ENCODE results near the gene ITGBL1.

The ITGBL1 gene

DNA sequence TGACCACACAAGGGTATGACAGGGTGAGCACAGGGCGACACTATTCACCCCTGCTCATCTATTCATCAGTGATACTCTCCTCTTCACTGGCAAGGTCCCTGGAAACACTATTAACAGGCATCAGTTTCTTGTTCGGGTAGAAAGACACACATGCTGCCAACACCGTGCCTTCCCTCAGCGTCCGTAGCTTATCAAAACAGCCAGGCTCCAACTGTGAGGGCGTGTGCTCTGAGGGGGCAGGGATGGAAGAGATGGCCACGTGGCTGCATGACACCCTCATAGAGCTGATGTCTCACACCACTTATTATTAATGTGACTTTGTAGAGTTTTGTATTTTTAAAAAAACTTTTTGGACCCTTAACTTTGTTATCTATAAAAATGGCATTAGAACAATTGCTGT, 160.3 kb downstream of the ITGBL1 start:
- POLR2A ChIA-PET, result no interaction called here
- H3K4me3 ChIP-seq (ENCODE audit: low read depth, low read length), result no peak overlapping the region
- DNase-seq (ENCODE audit: low read depth, low spot score), result no peak
- TF ChIP-seq, protein P1, sequence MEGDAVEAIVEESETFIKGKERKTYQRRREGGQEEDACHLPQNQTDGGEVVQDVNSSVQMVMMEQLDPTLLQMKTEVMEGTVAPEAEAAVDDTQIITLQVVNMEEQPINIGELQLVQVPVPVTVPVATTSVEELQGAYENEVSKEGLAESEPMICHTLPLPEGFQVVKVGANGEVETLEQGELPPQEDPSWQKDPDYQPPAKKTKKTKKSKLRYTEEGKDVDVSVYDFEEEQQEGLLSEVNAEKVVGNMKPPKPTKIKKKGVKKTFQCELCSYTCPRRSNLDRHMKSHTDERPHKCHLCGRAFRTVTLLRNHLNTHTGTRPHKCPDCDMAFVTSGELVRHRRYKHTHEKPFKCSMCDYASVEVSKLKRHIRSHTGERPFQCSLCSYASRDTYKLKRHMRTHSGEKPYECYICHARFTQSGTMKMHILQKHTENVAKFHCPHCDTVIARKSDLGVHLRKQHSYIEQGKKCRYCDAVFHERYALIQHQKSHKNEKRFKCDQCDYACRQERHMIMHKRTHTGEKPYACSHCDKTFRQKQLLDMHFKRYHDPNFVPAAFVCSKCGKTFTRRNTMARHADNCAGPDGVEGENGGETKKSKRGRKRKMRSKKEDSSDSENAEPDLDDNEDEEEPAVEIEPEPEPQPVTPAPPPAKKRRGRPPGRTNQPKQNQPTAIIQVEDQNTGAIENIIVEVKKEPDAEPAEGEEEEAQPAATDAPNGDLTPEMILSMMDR (IDR thresholded peaks at IDR 0.05; ENCODE audit: insufficient read depth, low read length, missing control alignments), result no peak
- CTCF ChIA-PET, result no interaction called here

GRCh38 chr13:101614491-101614890, 162.0 kb downstream of the ITGBL1 start:
- TF ChIP-seq, protein P1 (IDR thresholded peaks at IDR 0.05; ENCODE audit: insufficient read depth, low read length, missing control alignments), result no peak

DNA sequence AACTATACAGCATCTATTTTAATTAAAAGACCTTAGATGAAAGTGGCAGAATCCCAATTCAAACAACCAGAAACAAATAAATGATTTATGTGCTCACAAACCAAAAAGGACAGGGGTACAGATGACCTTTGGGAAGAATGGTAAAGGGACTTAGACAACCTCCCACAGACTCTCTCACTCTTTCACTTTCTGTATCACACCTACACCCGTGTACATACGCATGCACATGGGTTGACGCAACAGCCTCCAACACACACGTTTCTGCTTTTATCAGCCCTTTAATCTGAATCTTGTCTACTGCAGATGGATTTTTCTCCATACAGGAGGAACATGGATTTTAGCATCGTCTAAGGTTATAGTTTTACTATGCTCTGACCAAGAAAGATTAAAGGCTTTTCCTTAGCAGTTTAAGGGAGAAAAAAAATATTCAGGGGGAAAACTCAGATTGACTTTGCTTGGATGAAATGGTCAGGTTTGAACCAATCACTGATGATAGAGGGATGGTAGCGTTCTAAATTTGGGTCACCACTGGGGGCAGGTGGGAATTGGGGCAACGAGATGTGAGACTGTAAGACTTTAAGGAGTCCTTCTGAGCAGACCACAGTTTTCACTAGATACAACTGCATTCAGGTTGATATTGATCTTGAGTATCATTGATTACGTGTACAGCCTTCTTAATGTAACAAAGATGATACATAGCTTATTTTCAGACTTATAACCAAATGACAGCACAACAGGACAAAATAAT, 166.1 kb downstream of the ITGBL1 start:
- TF ChIP-seq, protein P1 (IDR thresholded peaks at IDR 0.05; ENCODE audit: insufficient read depth, low read length, missing control alignments), result no peak
- DNase-seq (ENCODE audit: low read depth, low spot score), result no peak
- POLR2A ChIA-PET, result no interaction called here
- H3K4me3 ChIP-seq (ENCODE audit: low read depth, low read length), result no peak overlapping the region
- CTCF ChIA-PET, result no interaction called here

More at GRCh38 chr13:101614491-101614890, 162.0 kb downstream of the ITGBL1 start:
- DNase-seq (ENCODE audit: low read depth, low spot score), result no peak
- ChIA-PET POLR2A (no interaction called here), CTCF (no interaction called here)
- no peak overlapping the region for H3K4me3 ChIP-seq (ENCODE audit: low read depth, low read length)

DNA sequence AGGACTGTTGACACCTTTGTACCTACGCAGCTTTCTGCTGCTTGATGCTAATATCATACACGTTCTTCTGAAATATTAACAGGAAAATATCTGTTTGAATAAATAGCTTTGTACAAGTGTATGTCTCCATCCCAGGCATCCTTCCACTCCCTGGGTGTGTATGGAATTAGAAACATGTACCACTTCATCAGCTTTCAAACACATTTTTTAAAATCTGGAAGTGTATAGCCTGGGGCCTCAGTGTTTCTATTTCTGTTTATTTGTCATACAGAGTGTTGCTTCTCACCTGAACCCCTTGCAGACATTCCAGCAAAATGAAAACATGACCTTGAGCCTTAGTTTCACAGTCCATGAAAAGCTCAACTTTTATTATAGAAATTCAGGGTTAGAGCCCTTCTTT, 168.6 kb downstream of the ITGBL1 start:
- H3K4me3 ChIP-seq (ENCODE audit: low read depth, low read length), result no peak overlapping the region
- DNase-seq (ENCODE audit: low read depth, low spot score), result no peak
- ChIA-PET CTCF (interaction anchor here (0.9 kb wide), 1 partner anchor 320 kb away, joined by 3 read pairs; no protein-coding TSS in a partner anchor), POLR2A (no interaction called here)
- TF ChIP-seq, protein P1 (IDR thresholded peaks at IDR 0.05; ENCODE audit: insufficient read depth, low read length, missing control alignments), result no peak

- CTCF ChIA-PET, result no interaction called here
- TF ChIP-seq, protein P1 (IDR thresholded peaks at IDR 0.05; ENCODE audit: insufficient read depth, low read length, missing control alignments), result no peak
- POLR2A ChIA-PET, result no interaction called here
- no peak overlapping the region for H3K4me3 ChIP-seq (ENCODE audit: low read depth, low read length)
- DNase-seq (ENCODE audit: low read depth, low spot score), result no peak
These were observed 171.2 kb downstream of the ITGBL1 start for GRCh38 chr13:101623470-101624209.

DNA sequence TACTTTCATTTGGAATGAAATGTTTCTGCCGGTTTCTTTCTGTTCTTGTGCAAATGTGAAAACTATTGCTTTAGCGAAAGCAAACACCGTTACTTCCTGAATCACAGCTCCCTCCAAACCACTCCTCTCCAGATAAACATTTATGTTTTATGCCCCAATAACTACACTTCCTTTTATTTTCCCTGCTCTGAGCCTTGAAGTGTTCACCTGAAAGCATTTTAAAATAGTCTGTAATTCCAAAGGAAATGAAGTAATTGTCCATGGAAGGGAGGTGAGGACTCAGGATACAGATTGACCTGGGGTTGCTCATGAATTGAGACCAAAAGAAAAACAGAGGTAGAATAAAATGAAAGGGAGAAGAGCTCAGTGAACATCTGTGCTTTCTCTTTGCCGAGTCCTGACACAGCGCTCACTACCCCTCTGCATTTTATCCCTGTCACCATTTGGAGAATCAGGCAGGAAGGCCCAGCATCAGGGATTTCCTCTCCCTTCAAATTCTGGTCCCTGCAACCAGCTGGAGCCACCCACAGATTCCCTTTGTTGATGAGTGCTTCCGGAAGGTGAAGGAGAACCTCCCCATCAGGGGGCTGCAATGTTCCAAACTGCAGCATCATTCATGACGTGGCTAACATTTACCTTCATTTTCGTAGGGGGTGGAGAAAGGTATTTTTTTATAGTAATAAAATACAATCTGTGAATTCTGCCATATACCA, 171.9 kb downstream of the ITGBL1 start:
- ChIA-PET CTCF (interaction anchor here (0.8 kb wide), 1 partner anchor 474 kb away, joined by 3 read pairs; no protein-coding TSS in a partner anchor), POLR2A (no interaction called here)
- H3K4me3 ChIP-seq (ENCODE audit: low read depth, low read length), result no peak overlapping the region
- DNase-seq (ENCODE audit: low read depth, low spot score), result no peak
- TF ChIP-seq, protein P1 (IDR thresholded peaks at IDR 0.05; ENCODE audit: insufficient read depth, low read length, missing control alignments), result no peak
